Omental fat pad (tissue), 4 donors: ENCODE results near the gene RRAS. TPM values are rescaled to one million over a fixed set of nuclear protein-coding genes. Genes with fewer than 3 reads are reported as not detected.
"Not testable (repeated sequence)": the region's sequence is repeated elsewhere in the genome, so short reads cannot be mapped to it uniquely, and the experiment has no call there.

Experiments
- ATAC-seq: fragments of 150-250 bp; one replicate; pipeline ENCODE4 v1.9.1; 2016; ENCODE audit warnings: mild to moderate bottlenecking, moderate library complexity; ENCODE audit not compliant: low FRiP score
- DNase-seq: peaks from one replicate; pipeline ENCODE4 v3.0.0-alpha.2; 2019; ENCODE audit warnings: low spot score
- total RNA-seq, 4 donors: library from RNA; depleted of rRNA; stranded (reverse); fragments of >200 nt; gene quantifications; one replicate each; pipeline ENCODE4 v1.1.0, GENCODE V29; 2016
- TF ChIP-seq, protein P1 (sequence below), 3 donors: fragments of 450-650 bp; IDR thresholded peaks; one replicate each; pipeline ENCODE4 v1.5.1; 2016 to 2017; ENCODE audit warnings: antibody characterized with exemption in 3 of 3, mild to moderate bottlenecking in 3 of 3, moderate library complexity in 2 of 3

The RRAS gene
- total RNA-seq, 4 donors from 2014 or later, result 72.2 to 91.0 (median 76.8) TPM

DNA sequence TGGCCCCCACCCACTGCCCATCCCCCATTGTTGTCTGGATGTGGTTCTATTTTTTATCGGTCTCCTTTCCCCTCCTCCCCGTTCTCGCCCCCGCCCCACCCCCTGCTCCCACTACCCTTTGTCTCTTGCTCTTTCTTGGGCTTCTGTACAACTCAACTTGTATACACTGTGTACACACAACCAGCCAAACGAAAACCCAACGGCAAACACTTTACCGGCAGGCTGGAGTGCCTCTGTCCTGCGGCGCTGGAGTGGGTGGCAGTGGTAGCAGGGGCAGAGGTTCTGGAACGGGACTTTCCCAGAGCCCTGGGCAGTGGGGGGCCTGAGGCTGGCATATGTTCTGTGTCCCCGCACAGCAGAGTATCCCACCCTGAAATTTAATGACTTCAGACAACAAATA lies 13.7 kb downstream of the RRAS start:
- TF ChIP-seq, protein P1, sequence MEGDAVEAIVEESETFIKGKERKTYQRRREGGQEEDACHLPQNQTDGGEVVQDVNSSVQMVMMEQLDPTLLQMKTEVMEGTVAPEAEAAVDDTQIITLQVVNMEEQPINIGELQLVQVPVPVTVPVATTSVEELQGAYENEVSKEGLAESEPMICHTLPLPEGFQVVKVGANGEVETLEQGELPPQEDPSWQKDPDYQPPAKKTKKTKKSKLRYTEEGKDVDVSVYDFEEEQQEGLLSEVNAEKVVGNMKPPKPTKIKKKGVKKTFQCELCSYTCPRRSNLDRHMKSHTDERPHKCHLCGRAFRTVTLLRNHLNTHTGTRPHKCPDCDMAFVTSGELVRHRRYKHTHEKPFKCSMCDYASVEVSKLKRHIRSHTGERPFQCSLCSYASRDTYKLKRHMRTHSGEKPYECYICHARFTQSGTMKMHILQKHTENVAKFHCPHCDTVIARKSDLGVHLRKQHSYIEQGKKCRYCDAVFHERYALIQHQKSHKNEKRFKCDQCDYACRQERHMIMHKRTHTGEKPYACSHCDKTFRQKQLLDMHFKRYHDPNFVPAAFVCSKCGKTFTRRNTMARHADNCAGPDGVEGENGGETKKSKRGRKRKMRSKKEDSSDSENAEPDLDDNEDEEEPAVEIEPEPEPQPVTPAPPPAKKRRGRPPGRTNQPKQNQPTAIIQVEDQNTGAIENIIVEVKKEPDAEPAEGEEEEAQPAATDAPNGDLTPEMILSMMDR (IDR thresholded peaks at IDR 0.05), result no peak
- ATAC-seq (no peak), DNase-seq (no peak)

DNA sequence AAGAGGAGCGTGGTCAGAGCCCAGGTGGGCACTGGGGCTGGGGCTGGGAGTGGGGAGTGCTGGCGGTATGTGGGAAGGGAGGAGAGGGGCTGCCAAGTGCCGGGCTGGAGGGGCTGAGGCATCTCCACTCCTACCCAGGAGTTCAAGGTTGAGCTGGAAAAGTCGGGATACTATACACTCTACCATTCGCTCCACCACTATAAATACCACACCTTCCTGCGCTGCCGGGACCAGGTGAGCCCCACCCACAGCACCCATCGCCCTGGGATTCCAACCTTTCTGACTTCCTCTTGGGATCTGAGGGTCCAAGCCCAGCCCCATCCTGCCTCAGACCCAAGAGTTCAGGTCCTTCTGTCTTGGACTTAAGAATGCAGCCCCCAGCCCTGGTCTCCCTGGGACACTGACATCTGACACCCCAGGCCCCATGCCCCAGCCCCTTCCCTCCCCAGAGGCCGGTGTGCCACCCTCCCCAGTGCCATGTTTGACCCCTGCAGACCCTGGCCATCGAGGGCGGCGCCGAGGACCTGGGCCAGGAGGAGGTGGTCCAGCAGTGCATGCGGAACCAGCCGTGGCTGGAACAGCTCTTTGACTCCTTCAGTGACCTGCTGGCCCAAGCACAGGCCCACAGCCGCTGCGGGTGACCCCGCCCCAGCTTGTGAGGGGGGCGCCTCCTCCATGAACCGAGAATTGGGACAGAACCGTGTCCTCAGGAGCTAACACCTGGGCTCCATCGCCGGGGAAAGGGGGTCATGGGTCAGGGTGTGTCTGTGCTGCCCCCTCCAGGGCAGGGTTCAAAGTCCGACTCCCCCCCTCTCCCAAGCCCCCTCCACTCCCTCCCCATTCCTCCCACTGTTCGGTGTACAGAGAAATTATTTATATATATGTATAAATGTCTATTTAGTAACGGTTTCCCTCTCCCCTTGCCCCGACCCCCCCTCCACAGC lies 14.7 kb downstream of the RRAS start:
- TF ChIP-seq, protein P1 (IDR thresholded peaks at IDR 0.05), result no peak
- DNase-seq, result no peak
- peak; percentile 33 for ATAC-seq

DNA sequence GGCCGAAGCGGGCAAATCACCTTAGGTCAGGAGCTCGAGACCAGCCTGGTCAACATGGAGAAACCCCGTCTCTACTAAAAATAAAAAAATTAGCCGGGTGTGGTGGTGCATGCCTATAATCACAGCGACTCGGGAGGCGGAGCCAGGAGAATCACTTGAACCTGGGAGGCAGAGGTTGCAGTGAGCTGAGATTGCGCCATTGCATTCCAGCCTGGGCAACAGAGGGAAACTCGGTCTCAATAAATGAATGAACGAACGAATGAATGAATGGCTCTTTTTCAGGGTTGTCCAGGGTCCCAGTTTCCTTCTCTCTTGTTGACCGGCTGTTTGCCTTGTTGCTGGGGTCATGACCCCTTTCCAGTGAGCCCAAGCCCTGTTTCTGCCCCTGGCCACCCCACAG lies 22.1 kb downstream of the RRAS start:
- not testable (repeated sequence) for DNase-seq, ATAC-seq

DNA sequence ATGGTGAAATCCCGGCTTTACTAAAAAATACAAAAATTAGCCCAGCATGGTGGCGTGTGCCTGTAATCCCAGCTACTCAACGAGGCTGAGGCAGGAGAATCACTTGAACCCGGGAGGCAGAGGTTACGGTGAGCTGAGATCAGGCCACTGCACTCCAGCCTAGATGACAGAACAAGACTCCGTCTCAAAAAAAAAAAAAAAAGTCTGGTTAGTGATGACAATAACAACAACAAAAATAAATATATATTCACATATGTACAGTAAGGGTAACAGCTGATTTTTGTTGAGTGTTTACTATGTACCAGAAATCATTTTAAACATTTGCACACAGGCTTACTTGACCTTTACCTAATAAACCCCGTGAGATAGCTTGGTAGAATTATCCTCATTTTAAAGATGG lies 23.0 kb downstream of the RRAS start:
- DNase-seq, result no peak
- TF ChIP-seq, protein P1 (IDR thresholded peaks at IDR 0.05), result no peak
- ATAC-seq, result no peak

DNA sequence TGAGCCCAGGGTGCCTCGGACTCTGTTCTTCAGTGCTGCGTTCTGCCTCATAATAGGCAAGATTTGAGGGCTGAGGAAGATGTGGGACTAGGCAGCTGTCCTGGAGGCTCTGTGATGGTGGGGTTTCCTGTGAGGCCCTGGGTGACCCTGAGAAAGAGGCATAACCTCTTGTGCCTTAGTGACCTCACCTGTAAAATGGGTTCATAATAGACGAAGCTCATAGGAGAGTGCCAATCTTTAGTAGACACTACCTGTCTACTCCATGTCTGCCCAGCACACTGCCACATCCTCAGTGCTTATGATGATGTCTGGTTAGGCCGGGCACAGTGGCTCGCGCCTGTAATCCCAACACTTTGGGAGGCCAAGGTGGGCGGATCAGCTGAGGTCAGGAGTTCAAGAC lies 23.4 kb downstream of the RRAS start:
- TF ChIP-seq, protein P1 (IDR thresholded peaks at IDR 0.05), result no peak
- DNase-seq (no peak), ATAC-seq (no peak)

DNA sequence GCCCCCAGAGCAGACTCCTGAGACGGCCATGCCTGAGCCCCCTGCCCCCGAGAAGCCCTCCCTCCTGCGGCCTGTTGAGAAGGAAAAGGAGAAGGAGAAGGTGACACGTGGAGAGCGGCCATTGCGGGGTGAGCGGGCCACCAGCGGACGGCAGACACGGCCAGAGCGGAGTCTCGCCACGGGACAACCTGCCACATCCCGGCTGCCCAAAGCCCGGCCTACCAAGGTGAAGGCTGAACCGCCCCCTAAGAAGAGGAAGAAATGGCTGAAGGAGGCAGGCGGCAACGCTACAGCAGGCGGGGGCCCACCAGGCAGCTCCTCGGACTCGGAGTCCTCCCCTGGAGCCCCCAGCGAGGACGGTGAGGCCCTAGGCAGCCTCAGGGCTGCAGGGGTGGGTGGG lies 24.1 kb downstream of the RRAS start:
- TF ChIP-seq, protein P1 (IDR thresholded peaks at IDR 0.05), result no peak
- DNase-seq (no peak), ATAC-seq (no peak)

DNA sequence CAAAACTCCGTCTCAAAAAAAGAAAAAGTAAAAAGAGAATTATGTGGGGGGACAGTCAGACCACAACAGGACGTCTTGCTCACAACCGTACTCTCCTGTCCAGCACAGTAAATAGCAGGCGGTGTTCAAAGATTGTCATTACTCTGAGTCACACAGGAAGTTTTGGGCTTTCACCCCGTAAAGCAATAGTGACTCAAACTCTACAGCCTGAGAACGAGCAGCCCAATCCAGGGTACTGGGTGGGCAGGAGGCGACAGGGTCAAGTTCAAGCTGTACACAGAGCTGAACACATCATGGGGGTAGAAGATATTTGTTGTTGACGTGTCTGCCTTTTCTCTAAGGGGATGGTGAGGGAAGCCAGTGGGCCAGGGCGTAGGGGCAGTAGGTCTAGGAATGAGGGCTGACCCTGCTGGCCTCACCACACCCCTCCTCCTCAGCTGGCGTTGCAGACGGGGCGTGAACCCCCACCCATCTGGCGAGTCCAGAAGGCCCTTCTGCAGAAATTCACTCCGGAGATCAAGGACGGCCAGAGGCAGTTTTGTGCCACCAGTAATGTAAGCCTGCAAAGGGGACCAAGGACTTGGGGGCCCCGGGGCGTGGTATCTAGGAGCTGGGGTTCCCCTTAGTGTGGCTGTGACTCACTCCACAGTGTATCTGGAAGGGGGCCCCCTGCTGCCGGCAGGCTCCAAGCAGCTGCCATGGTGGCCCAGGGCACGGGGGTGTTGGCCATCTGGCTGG lies 25.7 kb downstream of the RRAS start:
- ATAC-seq (no peak), DNase-seq (no peak)
- TF ChIP-seq, protein P1 (IDR thresholded peaks at IDR 0.05), result no peak
